WERI-Rb-1 (cell line): Measurements from ENCODE around the gene ZNF507.
"Not testable (repeated sequence)": the region's sequence is repeated elsewhere in the genome, so short reads cannot be mapped to it uniquely, and the experiment has no call there.

Experiments
- DNase-seq: peaks from one replicate; pipeline ENCODE4 v3.0.0-alpha.2; 2020
- H3K27ac ChIP-seq: fragments of 250-450 bp; sonication (Bioruptor Pico); 2 replicates; pipeline ENCODE4 v1.5.1; 2020; ENCODE audit warnings: mild to moderate bottlenecking, moderate library complexity
- H3K27me3 ChIP-seq: fragments of 250-450 bp; sonication (Bioruptor Pico); 2 replicates; pipeline ENCODE4 v1.5.1; 2021; ENCODE audit warnings: mild to moderate bottlenecking, low read depth, moderate library complexity; ENCODE audit not compliant: insufficient read depth, severe bottlenecking
- H3K36me3 ChIP-seq: fragments of 250-450 bp; sonication (Bioruptor Pico); 2 replicates; pipeline ENCODE4 v1.5.1; 2020; ENCODE audit warnings: mild to moderate bottlenecking, moderate library complexity
- H3K4me3 ChIP-seq: 2 replicates; pipeline ENCODE4 v1.5.1; 2011; ENCODE audit warnings: low read depth, mild to moderate bottlenecking, control low read depth, low read length
- H3K9me3 ChIP-seq: fragments of 250-450 bp; sonication (Bioruptor Pico); 2 replicates; pipeline ENCODE4 v1.5.1; 2021; ENCODE audit warnings: mild to moderate bottlenecking, moderate library complexity; ENCODE audit not compliant: severe bottlenecking
- TF ChIP-seq, protein P1 (sequence below): IDR thresholded peaks from 2 replicates; pipeline ENCODE4 v1.5.1; 2011; ENCODE audit warnings: low read depth, mild to moderate bottlenecking, control low read depth, inconsistent platforms, low read length

ZNF507 gene

DNA sequence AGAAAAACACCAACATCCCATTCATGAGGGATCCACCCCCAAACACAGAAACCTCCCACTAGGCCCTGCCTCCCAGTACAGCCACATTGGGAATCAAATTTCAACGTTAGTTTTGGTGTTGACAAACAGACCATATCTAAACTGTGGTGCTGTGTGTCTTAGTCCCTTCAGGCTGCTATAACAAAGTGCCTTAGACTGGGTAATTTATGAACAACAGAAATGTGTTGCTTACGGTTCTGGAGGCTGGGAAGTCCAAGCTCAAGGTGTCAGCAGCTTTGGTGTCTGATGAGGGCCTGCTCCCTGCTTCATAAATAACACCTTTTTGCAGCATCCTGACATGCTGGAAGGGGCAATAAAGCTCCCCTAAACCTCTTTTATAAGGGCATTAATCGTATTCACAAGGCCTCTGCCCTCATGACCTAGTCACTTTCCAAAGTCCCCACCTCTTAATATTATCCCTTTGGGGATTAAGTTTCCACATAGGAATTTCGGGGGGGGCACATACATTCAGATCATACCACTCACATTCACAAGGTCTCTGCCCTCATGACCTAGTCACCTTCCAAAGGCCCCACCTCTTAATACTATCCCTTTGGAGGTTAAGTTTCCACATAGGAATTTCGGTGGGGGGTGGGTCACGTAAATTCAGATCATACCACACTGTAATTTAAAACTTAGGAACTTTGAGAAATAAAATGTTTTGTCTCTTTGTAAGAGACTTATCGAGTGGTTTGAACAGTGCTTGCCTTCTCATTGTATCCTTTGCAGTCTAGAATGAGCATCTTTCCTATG lies 27.5 kb downstream of the ZNF507 start:
- Histone ChIP-seq H3K27ac (no peak overlapping the region), H3K27me3 (no peaks in the 10 kb centered on the region), H3K36me3 (peaks cover 20% of the 10 kb centered on the region), H3K4me3 (no peak overlapping the region), H3K9me3 (no peaks in the 10 kb centered on the region)
- DNase-seq: no peak
- TF ChIP-seq, protein P1, sequence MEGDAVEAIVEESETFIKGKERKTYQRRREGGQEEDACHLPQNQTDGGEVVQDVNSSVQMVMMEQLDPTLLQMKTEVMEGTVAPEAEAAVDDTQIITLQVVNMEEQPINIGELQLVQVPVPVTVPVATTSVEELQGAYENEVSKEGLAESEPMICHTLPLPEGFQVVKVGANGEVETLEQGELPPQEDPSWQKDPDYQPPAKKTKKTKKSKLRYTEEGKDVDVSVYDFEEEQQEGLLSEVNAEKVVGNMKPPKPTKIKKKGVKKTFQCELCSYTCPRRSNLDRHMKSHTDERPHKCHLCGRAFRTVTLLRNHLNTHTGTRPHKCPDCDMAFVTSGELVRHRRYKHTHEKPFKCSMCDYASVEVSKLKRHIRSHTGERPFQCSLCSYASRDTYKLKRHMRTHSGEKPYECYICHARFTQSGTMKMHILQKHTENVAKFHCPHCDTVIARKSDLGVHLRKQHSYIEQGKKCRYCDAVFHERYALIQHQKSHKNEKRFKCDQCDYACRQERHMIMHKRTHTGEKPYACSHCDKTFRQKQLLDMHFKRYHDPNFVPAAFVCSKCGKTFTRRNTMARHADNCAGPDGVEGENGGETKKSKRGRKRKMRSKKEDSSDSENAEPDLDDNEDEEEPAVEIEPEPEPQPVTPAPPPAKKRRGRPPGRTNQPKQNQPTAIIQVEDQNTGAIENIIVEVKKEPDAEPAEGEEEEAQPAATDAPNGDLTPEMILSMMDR: no peak

DNA sequence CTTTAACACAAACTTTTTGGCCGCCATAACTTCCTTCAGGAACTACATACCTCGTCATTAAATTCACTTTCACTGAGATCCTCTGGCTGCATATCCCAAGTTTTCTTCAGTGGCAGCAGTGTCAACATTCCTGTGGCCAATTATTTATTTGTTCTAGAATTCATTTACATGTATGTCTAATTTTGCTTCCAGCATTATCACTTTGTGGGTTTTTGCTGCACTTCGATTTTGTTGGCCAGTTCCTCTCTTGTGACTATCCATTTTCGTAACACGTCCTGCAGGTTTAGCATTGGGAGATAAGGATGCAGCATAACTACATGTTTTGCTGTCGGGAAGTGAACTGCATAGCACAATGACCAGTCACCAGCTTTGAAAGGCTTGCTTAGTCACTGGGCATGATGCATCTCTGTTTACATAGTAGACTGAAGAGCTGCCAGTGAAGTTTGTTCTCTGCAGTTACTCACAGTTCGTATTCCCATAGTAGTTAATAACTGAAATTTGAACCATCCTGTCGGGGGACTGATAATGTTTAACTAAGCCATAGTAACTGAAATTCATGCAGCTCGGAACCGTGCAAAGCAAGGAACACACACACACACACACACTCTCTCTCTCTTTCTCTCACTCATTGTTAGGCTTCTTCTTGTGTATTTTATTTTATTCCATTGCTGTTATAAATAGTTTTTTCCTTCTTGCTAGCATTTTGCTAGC lies 28.3 kb downstream of the ZNF507 start:
- TF ChIP-seq, protein P1: no peak
- DNase-seq: no peak
- no peaks in the 10 kb centered on the region for H3K9me3 ChIP-seq
- peaks cover 23% of the 10 kb centered on the region for H3K36me3 ChIP-seq
- H3K27ac ChIP-seq: no peak overlapping the region
- no peaks in the 10 kb centered on the region for H3K27me3 ChIP-seq
- no peak overlapping the region for H3K4me3 ChIP-seq

DNA sequence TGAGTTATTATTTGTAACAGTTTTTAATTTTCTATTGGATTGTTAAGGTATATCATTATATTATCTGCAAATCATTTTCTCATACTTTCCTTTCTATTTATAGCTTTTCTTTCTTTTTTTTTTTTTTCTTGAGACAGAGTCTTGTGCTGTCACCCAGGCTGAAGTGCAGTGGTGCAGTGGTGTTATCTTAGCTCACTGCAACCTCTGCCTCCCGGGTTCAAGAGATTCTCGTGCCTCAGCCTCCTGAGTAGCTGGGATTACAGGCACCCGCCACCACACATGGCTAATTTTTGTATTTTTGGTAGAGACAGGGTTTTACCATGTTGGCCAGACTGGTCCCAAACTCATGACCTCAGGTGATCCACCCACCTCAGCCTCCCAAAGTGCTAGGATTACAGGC lies 29.0 kb downstream of the ZNF507 start:
- not testable (repeated sequence) for H3K27me3 ChIP-seq, H3K4me3 ChIP-seq, DNase-seq, H3K27ac ChIP-seq, H3K9me3 ChIP-seq
- H3K36me3 ChIP-seq: peaks cover 23% of the 10 kb centered on the region

DNA sequence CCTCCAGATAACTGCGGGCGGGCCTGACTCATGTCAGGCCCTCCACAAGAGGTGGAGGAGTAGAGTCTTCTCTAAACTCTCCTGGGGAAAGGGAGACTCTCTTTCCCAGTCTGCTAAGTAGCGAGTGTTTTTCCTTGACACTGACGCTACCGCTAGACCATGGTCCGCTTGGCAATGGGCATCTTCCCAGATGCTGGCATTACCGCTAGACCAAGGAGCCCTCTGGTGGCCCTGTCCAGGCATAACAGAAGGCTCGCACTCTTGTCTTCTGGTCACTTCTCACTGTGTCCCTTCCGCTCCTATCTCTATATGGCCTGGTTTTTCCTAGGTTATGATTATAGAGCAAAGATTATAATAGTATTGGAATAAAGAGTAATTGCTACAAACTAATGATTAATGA lies 31.7 kb downstream of the ZNF507 start:
- H3K36me3 ChIP-seq: peaks cover 24% of the 10 kb centered on the region
- peak; percentile 16 for DNase-seq
- not testable (repeated sequence) for H3K4me3 ChIP-seq, H3K27me3 ChIP-seq, H3K9me3 ChIP-seq, H3K27ac ChIP-seq
- TF ChIP-seq, protein P1: peak; percentile 38; the same call in 1 of the 2 replicates

DNA sequence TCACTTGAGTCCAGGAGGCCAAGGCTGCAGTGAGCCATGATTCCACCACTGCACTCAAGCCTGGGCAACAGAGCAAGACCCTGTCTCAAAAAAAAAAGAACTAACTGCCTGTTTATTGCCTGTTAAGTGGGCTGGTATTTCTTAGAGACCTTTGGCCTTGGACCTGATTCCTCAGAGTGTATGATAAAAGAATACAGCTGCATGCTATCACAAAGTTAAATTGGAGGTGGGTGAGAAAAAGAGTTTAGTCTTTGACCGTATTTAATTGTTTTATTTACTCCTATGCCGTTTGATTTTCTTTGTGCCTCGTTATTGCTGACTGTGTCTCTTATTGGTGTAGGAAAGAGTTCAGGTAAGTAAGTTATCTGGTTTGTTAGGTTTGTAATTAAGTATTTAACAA lies 34.9 kb downstream of the ZNF507 start:
- TF ChIP-seq, protein P1: no peak
- Histone ChIP-seq H3K36me3 (peaks cover 22% of the 10 kb centered on the region), H3K27me3 (no peaks in the 10 kb centered on the region), H3K9me3 (no peaks in the 10 kb centered on the region), H3K4me3 (no peak overlapping the region), H3K27ac (no peak overlapping the region)
- no peak for DNase-seq

DNA sequence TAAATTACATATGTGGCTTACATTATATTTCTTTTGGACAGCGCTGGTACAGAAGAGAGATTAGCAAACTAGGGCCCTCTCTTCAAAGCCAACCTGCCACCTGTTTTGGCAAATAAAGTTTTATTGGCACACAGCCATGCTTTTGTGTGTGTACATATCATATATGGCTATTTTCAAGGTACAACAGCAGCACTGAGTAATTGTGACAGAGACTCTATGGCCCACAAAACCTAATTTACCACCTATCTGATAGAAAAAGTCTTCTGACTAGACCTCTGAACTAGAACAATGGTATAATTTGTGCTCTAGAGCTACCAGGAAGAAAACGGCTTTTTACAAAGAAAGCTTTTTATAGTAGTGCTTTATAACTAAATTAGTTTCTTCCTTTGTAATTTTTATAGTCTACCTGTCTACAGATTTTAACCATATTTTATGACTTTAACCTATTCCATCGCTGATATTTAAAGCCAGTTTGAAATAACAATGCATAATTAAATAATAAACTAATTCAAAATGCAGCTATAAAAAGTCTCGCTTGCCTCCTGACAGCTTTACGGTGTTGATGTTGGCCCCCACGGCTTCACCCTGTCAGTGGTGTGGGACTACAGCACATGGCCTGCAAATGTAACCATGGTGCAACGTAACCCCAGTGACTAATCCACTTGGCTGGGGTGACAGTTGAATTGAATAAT lies 42.4 kb downstream of the ZNF507 start:
- Histone ChIP-seq H3K27me3 (no peaks in the 10 kb centered on the region), H3K36me3 (peaks cover 8% of the 10 kb centered on the region), H3K9me3 (no peaks in the 10 kb centered on the region), H3K27ac (peak overlapping the region; percentile 62), H3K4me3 (no peak overlapping the region)
- peak; percentile 78 for DNase-seq
- TF ChIP-seq, protein P1: no peak
